ENCODE results near the gene AMDHD1.

Gene AMDHD1

DNA sequence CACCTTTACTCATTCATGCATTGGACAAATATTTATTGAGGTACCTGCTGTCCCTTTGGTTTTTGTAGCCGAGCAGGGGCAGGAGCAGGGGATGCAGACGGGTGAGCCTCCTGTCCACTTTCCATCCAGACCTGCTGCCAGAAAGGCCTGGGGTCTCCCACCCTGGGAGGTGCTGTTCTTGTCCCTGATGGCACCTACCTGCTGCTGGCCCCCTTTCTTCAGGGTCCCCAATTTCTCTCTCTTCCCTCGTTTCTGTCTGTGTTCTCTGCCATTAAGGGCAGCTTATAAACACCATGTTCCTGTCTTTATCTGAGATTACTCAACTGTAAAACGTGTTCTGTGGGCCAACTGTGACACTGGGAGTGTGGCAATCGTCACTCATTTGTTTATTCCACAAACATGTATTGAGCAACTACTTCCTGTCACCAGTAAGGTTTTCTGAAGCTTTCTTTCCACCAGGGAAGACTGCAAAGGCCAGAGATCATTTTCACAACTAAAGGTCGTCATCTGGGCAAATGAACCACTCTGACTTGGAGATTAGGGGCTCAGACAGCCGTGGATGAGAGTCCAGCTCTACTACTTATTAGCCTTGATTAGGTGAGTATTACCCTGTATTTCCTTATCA is 53.0 kb downstream of the AMDHD1 start, which contains the start of gene HAL:
Gene HAL, minus strand, starts transcription at position 311 of the 625 bp plus-strand sequence. CDS start 434 bp downstream, outside the sequence.
- DNase-seq: no peak

DNA sequence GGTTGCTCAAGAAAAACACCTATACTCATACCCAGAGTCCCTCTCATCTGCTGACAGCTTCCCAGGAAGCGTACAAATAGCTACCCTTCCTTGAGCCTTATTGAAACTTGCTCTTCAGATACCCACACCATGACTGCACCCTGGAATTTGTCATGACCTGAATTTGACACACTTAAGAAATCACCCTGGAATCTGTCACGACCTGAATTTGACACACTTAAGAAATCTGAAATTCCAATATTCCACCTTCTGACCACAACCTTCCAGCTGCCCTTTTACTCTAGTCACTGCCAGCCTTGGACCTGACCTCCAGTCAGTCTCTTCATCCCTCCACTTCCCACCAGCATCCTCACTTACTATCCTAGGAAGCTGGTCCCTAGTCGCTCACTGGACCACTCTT is 54.1 kb downstream of the AMDHD1 start:
- DNase-seq: no peak

DNA sequence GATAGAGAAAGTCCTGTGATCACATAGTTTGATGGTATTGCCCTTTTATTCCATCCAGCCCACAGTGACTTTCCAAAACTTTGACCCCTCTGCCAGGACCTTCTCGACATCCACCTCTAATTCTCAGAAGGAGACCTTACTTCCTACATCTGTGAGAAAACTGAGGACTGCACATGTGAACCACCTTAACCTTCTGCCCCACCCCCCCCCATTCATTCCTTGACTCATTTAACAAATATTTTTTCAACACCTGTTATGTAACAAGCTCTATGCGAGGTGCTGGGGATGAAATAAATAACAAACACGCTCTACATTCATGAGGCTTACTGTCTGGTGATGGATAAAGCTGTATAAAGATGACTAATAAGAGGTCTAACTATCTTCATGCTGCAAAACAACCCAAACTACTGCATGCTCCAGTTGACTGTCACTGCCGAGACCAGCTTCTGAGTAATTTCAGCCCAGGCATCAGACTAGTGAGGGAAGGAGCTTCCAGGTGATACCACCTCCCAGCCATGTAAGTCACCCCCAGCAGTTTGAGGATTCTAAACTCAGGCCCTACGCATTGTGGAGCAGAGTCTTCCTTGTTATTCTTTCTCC is 54.9 kb downstream of the AMDHD1 start:
- DNase-seq: no peak

DNA sequence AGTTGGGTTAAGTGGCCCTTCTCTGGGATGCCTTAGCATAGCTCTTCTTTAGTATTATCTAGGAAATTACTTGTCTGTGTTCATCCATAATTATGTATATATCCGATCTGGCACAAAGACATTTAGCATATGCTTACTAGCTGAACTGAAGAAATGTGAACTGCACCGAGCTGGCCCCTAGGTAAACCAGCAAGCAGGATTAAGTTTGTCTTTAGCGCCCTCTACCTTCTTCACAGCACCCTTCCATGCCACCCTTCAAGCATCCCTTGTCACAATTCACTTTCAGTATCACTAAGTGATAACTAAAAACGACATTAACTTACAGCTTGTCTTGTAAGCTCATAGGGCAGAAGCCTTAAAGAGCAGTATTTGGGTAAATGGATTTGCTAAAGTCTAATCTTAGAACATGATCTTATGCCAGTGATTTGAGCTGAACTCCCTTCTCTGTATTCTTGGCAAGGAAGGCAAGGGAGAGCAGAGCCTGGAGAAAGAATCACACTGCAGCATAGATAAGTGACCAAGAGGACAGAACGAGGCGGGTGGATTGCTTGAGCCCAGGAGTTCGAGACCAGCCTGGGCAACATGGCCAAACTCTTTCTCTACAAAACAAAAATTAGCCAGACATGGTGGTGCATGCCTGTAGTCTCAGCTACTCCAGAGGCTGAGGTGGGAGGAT is 55.6 kb downstream of the AMDHD1 start:
- peak in 1 of 2 experiments; percentile 45 for DNase-seq

DNA sequence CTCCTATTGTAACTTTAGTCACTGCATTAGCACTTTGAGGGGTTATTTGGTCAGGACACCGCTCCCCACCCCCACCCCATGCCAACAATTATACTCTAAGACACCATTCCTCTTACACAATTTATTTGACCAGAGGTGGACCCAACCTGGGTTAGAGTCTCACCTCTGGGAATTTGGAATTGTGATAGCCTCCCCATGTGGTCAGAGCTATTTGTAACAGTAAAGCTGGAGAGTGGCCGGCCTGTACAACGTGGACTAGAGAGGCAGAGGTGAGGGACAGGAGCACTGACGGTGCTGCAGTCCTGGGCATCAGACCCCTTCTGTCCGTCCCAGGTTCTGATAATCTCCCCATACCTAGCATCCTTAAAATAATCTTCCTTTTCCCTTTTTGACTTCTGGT is 56.4 kb downstream of the AMDHD1 start:
- no peak for DNase-seq

DNA sequence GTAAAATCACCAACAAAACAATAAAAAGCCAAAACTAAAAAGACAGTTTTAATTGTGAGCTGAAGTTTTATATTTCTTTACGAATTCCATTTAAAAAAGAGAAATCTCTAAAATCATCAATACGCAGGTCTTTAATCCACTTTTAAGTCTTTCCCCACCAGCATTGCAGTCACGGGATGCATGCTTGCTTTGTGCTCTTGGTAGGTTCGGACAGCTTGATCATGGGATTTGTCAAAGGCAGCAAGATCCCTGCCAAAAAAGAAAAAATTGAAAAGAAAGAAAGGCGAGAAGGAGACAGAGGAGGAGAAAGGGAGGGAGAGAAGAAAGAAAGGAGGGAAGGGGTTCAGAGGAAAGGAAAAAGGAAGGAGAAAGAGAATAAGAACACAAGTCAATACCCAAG is 57.7 kb downstream of the AMDHD1 start:
- no peak for DNase-seq

DNA sequence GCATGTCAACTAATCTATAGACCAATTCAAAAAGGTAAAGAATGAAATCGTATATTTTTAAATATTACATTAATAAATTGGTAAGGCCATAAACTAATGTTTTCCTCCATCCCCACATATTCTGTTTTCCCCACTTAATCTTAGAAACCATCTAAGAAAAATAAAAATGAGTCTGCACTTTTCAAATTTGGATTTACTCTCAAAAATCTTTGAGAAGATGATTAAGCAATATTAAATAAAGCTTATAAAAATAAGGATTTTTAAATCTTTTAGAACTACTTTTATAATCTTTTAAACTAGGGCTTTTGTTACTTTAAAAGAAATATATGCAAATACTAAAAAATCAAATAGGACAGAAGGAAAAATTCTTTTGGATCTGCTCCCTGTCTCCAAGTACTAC is 63.6 kb downstream of the AMDHD1 start:
- no peak for DNase-seq

DNA sequence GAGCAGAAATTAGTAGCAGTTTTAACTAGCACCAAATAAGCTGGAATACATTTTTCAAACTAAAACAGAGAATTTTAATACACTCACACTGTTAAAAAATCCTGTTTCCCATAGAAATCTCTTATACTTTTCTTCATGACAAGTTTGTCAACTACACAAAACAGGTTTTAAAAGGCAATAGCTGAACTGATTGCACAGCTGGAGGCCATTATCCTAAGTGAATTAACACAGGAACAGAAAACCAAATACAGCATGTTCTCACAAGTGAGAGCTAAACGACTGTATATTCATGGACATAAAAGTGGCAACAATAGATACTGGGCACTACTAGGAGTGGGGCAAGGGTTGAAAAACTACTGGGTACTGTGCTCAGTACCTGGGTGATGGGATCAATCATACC is 64.6 kb downstream of the AMDHD1 start:
- DNase-seq: no peak

DNA sequence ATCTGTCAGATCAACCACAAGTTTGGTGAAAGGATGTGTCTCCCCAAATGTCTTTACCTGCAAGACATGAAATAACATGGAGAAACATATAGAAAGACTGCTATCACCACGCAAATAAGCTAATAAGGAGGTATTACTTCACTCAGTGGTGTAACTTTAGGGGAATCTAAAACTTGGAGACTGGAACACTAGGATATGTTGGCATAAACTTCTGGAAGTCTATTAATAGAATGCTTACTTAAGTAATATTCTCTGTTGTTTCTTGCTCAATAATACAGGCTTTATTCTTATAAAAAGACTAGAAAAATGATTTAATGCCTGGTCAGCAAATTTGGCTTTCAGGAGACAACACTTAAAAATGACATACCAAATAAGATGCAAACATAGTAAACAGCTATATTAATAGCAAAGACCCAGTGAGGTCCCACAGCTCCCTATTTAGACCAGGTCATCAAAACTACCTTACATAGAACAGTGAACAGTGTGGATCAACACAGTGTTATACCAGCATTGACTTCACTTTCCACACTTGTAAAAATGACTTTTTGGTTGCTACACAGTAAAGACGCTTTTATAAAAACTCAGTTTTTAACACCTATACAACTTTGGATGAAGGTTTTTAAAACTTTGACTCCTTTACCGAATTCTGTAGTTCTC is 71.9 kb downstream of the AMDHD1 start:
- no peak for DNase-seq

DNA sequence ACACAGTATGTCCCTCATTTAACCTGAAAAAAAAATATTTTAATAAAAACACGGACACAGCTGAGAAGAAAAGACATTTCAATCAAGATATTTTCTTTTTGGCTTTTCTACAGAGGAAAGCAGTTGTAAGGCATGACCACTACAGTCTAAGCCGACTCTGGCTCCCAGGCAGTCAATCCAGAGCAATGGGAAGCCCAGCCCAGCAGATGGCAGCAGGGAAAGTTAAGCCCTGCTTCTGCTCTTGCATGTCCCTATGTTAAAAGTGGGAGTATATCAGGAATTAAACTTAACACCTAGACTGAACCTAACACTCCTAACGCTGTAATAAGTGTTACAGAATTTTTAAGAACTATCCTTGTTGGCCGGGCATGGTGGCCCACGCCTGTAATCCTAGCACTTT is 72.5 kb downstream of the AMDHD1 start:
- DNase-seq: peak in 1 of 2 experiments; percentile 17

Measured in NCI-H446 (cell line).